Measurements from ENCODE around the gene CYP2U1. TPM values are rescaled to one million over a fixed set of nuclear protein-coding genes. Genes with fewer than 3 reads are reported as not detected.

The CYP2U1 gene
- total RNA-seq, 1 donor from 2014 or later = 27.9 TPM

- no peak for ATAC-seq
- intact Hi-C loops (cut with DNase I) = no loop called here
- DNase-seq (ENCODE audit: low spot score) = no peak
Observed at GRCh38 chr4:107974523-107974922, 43.2 kb downstream of the CYP2U1 start.

GRCh38 chr4:107977482-107977881 lies 46.1 kb downstream of the CYP2U1 start:
- intact Hi-C loops (cut with DNase I) = no loop called here

GRCh38 chr4:107977966-107978705 lies 46.8 kb downstream of the CYP2U1 start:
- peak; percentile 44 for ATAC-seq
- no peak for DNase-seq (ENCODE audit: low spot score)
- intact Hi-C loops (cut with DNase I) = no loop called here

More at GRCh38 chr4:107977482-107977881, 46.1 kb downstream of the CYP2U1 start:
- DNase-seq (ENCODE audit: low spot score) = no peak
- no peak for ATAC-seq

GRCh38 chr4:107978716-107979451 lies 47.5 kb downstream of the CYP2U1 start:
- DNase-seq (ENCODE audit: low spot score) (no peak), ATAC-seq (peak; percentile 82)

GRCh38 chr4:107987916-107988762 lies 56.8 kb downstream of the CYP2U1 start:
- DNase-seq (ENCODE audit: low spot score) = no peak
- no peak for ATAC-seq
- intact Hi-C loops (cut with DNase I) = no loop called here

More at GRCh38 chr4:107978716-107979451, 47.5 kb downstream of the CYP2U1 start:
- intact Hi-C loops (cut with DNase I) = no loop called here

GRCh38 chr4:107988763-107989035 lies 57.4 kb downstream of the CYP2U1 start:
- ATAC-seq (no peak), DNase-seq (ENCODE audit: low spot score) (no peak)
- intact Hi-C loops (cut with DNase I) = no loop called here

- ATAC-seq = no peak
- intact Hi-C loops (cut with DNase I) = no loop called here
Observed at GRCh38 chr4:107989162-107989536, 57.8 kb downstream of the CYP2U1 start.

GRCh38 chr4:107989537-107990386 lies 58.4 kb downstream of the CYP2U1 start, which contains the start of gene HADH:
Gene HADH, plus strand, starts transcription at chr4:107989889. Its CDS starts 44 bp downstream, at chr4:107989933.
- ATAC-seq (peak; percentile 100), DNase-seq (ENCODE audit: low spot score) (peak; percentile 95)
- intact Hi-C loops (cut with DNase I) = no loop called here

More at GRCh38 chr4:107989162-107989536, 57.8 kb downstream of the CYP2U1 start:
- DNase-seq (ENCODE audit: low spot score) = no peak

- DNase-seq (ENCODE audit: low spot score) (no peak), ATAC-seq (no peak)
- intact Hi-C loops (cut with DNase I) = no loop called here
Observed at GRCh38 chr4:107991945-107992630, 60.7 kb downstream of the CYP2U1 start.

- DNase-seq (ENCODE audit: low spot score) = no peak
- intact Hi-C loops (cut with DNase I) = no loop called here
- no peak for ATAC-seq
Observed at GRCh38 chr4:107993969-107994368, 62.6 kb downstream of the CYP2U1 start.

GRCh38 chr4:107994894-107995293 lies 63.5 kb downstream of the CYP2U1 start:
- no peak for ATAC-seq
- intact Hi-C loops (cut with DNase I) = no loop called here
- DNase-seq (ENCODE audit: low spot score) = no peak

- ATAC-seq (peak; percentile 83), DNase-seq (ENCODE audit: low spot score) (no peak)
- intact Hi-C loops (cut with DNase I) = no loop called here
Observed at GRCh38 chr4:107996949-107997788, 65.8 kb downstream of the CYP2U1 start.

- ATAC-seq (peak; percentile 18), DNase-seq (ENCODE audit: low spot score) (no peak)
- intact Hi-C loops (cut with DNase I) = no loop called here
Observed at GRCh38 chr4:107997794-107998193, 66.4 kb downstream of the CYP2U1 start.

GRCh38 chr4:107999932-108000539 lies 68.7 kb downstream of the CYP2U1 start:
- ATAC-seq (no peak), DNase-seq (ENCODE audit: low spot score) (no peak)
- intact Hi-C loops (cut with DNase I) = no loop called here

- ATAC-seq = no peak
Observed at GRCh38 chr4:108001540-108002135, 70.3 kb downstream of the CYP2U1 start.

More at GRCh38 chr4:108001540-108002135, 70.3 kb downstream of the CYP2U1 start:
- intact Hi-C loops (cut with DNase I) = no loop called here
- DNase-seq (ENCODE audit: low spot score) = no peak
